GM12878 (cell line): ENCODE measurements around the gene SGCD. TPM values are rescaled to one million over a fixed set of nuclear protein-coding genes. Genes with fewer than 3 reads are reported as not detected.

Experiments
- ATAC-seq: fragments of 200-7000 bp; cut with Tn5 transposase; 3 replicates; pipeline ENCODE4 v1.9.1; 2020; ENCODE audit warnings: mild to moderate bottlenecking, moderate library complexity
- BruUV-seq: library from RNA; stranded (reverse); fragments of 400-500 nt; replicated peaks from 2 replicates; lab custom pipeline; 2021; lab: Mats Ljungman, UMichigan
- CTCF ChIA-PET: fragments of 300-600 bp; sonication (Branson Sonifier 250); formaldehyde crosslinking; extraction: SDS; loops from one replicate; lab custom pipeline; 2021; ENCODE audit warnings: inconsistent platforms; lab: Yijun Ruan, JAX
- POLR2A ChIA-PET: fragments of 350-600 bp; formaldehyde crosslinking; extraction: SDS; loops from one replicate; lab custom pipeline; 2021; ENCODE audit warnings: inconsistent platforms; lab: Charles Lee
- RAD21 ChIA-PET: fragments of 300-600 bp; sonication (Branson Sonifier 250); formaldehyde crosslinking; loops from one replicate; lab custom pipeline; 2023; ENCODE audit warnings: antibody characterized with exemption; ENCODE audit not compliant: unreplicated experiment; lab: Charles Lee
- SMC1A ChIA-PET: fragments of 300-600 bp; sonication (Branson Sonifier 250); formaldehyde crosslinking; loops from one replicate; lab custom pipeline; 2023; ENCODE audit not compliant: unreplicated experiment, uncharacterized antibody; lab: Charles Lee
- DNase-seq: peaks from one replicate; pipeline ENCODE4 v3.0.0-alpha.2; 2011; ENCODE audit warnings: low read depth, low spot score
- FAIRE-seq: peaks from 3 replicates; lab custom pipeline; 2011; peaks lifted over from hg19 to GRCh38; lab: Jason Lieb, UNC
- H2AFZ ChIP-seq: 2 replicates; pipeline ENCODE4 v1.6.0; 2011; ENCODE audit warnings: low read depth, low read length, control low read depth; ENCODE audit not compliant: control insufficient read depth
- H3K27ac ChIP-seq: 2 replicates; pipeline ENCODE4 v1.5.1; 2011; ENCODE audit warnings: control low read depth; ENCODE audit not compliant: control insufficient read depth, insufficient read depth
- H3K27me3 ChIP-seq, 2 experiments: replicated peaks in 1 of 2; 2 replicates each; pipeline versions ENCODE4 v1.6.0 to v1.6.1; 2011; ENCODE audit warnings: low read length in 1 of 2; ENCODE audit not compliant: control insufficient read depth in 2 of 2, insufficient read depth in 2 of 2
- H3K36me3 ChIP-seq, 2 experiments: 2 replicates each; pipeline ENCODE4 v1.5.1; 2011; ENCODE audit warnings: low read length in 1 of 2; ENCODE audit not compliant: control insufficient read depth in 2 of 2, insufficient read depth in 2 of 2
- H3K4me1 ChIP-seq: 2 replicates; pipeline ENCODE4 v1.6.1; 2011; ENCODE audit warnings: mild to moderate bottlenecking, low read length, moderate library complexity, mixed read lengths; ENCODE audit not compliant: control insufficient read depth, insufficient read depth
- H3K4me2 ChIP-seq: 2 replicates; pipeline ENCODE4 v1.6.0; 2011; ENCODE audit warnings: control low read depth; ENCODE audit not compliant: control insufficient read depth, insufficient read depth
- H3K4me3 ChIP-seq: fragments of 200-600 bp; sonication (generic); 2 replicates; pipeline ENCODE4 v1.5.1; 2016
- H3K79me2 ChIP-seq: 2 replicates; pipeline ENCODE4 v1.6.0; 2011; ENCODE audit warnings: low read length; ENCODE audit not compliant: control insufficient read depth, insufficient read depth
- H3K9ac ChIP-seq: 2 replicates; pipeline ENCODE4 v1.8.0; 2011; ENCODE audit warnings: low read length, control low read depth, mixed read lengths; ENCODE audit not compliant: control insufficient read depth, insufficient read depth
- H3K9me3 ChIP-seq: replicated peaks from 3 replicates; pipeline ENCODE4 v1.5.1; 2011; ENCODE audit warnings: mild to moderate bottlenecking, low read length; ENCODE audit not compliant: control insufficient read depth, insufficient read depth
- H4K20me1 ChIP-seq: 2 replicates; pipeline ENCODE4 v1.6.0; 2011; ENCODE audit not compliant: control insufficient read depth, insufficient read depth
- FOXK2 ChIP-seq: fragments of 450-650 bp; IDR thresholded peaks from 2 replicates; pipeline ENCODE4 v1.6.1; 2017; ENCODE audit warnings: mild to moderate bottlenecking, moderate library complexity
- IKZF2 ChIP-seq, 2 experiments: fragments of 450-650 bp; IDR thresholded peaks; 2 replicates each; pipeline ENCODE4 v1.6.1; 2017; ENCODE audit warnings: mild to moderate bottlenecking in 2 of 2, moderate library complexity in 2 of 2
- PRDM15 ChIP-seq: fragments of 450-650 bp; formaldehyde crosslinking; IDR thresholded peaks from 2 replicates; pipeline ENCODE4 v1.4.0; 2020; ENCODE audit warnings: mild to moderate bottlenecking, moderate library complexity
- RFX5 ChIP-seq: IDR thresholded peaks from 2 replicates; pipeline ENCODE4 v1.6.1; 2011; ENCODE audit warnings: low read depth, low read length, improper control_type of control experiment
- SIN3A ChIP-seq: IDR thresholded peaks from 2 replicates; pipeline ENCODE4 v1.6.1; 2012; ENCODE audit warnings: low read depth, low read length, improper control_type of control experiment
- SKIL ChIP-seq: fragments of 450-650 bp; IDR thresholded peaks from 2 replicates; pipeline ENCODE4 v1.6.1; 2017; ENCODE audit warnings: mild to moderate bottlenecking, low read depth, inconsistent platforms; ENCODE audit not compliant: poor library complexity, severe bottlenecking
- ZNF207 ChIP-seq: fragments of 450-650 bp; IDR thresholded peaks from 2 replicates; pipeline ENCODE4 v1.6.1; 2014; ENCODE audit warnings: antibody characterized with exemption, mild to moderate bottlenecking, borderline replicate concordance
- ZNF217 ChIP-seq: fragments of 450-650 bp; IDR thresholded peaks from 2 replicates; pipeline ENCODE4 v1.6.1; 2017; ENCODE audit warnings: antibody characterized with exemption, mild to moderate bottlenecking
- ZNF687 ChIP-seq: fragments of 450-650 bp; IDR thresholded peaks from 2 replicates; pipeline ENCODE4 v1.6.1; 2017; ENCODE audit warnings: mild to moderate bottlenecking, moderate library complexity
- WGBS: methylation state at CpG from one replicate; pipeline ENCODE4 v1.1.6; 2016; ENCODE audit warnings: low lambda C conversion rate; ENCODE audit not compliant: insufficient replicate concordance, insufficient coverage; ENCODE audit errors: missing lambda C conversion rate; 5-methylcytosine and 5-hydroxymethylcytosine counted together
- in situ Hi-C: fragments of 300-500 bp; cut with MboI; formaldehyde crosslinking; loops from 9 replicates; pipeline ENCODE4 v1.14.3; 2018; ENCODE audit warnings: mixed read lengths
- intact Hi-C: fragments of 100-400 bp; cut with micrococcal nuclease; formaldehyde crosslinking; loops from one replicate; pipeline ENCODE4 v1.14.2; 2022; ENCODE audit not compliant: unreplicated experiment
- polyA plus RNA-seq, 11 experiments: library from polyadenylated mRNA; depleted of rRNA in 4 of 11; unstranded in 6 of 11; stranded (reverse) in 5 of 11; fragments of >200 nt; fragmentation: Nextera tagmentation in 4 of 11; fragmentation: Illumina TruSeq in 1 of 11; extraction: Ambion mirVana in 4 of 11; extraction: Trizol in 1 of 11; gene quantifications; 1 replicate in 1 of 11; 2 replicates in 10 of 11; pipeline versions ENCODE4 v1.2.1 to v1.2.3, GENCODE V29; 2011 to 2016; ENCODE audit warnings: inconsistent platforms in 2 of 11, missing spikeins in 2 of 11, low read depth in 1 of 11
- total RNA-seq, 4 experiments: library from RNA; depleted of rRNA in 3 of 4; stranded (reverse); fragments of >200 nt in 3 of 4; fragmentation: Illumina TruSeq in 1 of 4; extraction: Trizol in 1 of 4; gene quantifications; 2 replicates each; pipeline versions ENCODE4 v1.2.1 to v1.2.3, GENCODE V29; 2013 to 2021

SGCD gene
- total and polyA plus RNA-seq, 10 of the 15 experiments (the other 5 are each of a cell fraction or from before 2014, with no cell fraction given): 0.06 TPM; not detected in 9

- TF ChIP-seq PRDM15 (no peak), FOXK2 (no peak), RFX5 (no peak)
Observed at GRCh38 chr5:156350256-156350655, 23.3 kb downstream of the SGCD start (continued).

GRCh38 chr5:156351423-156351822 lies 24.5 kb downstream of the SGCD start:
- no peaks in the 10 kb centered on the region for H3K27me3 ChIP-seq
- no peak overlapping the region for H3K27ac ChIP-seq
- intact Hi-C loops (no loop called here), in situ Hi-C loops (no loop called here)
- ChIA-PET CTCF (no interaction called here), RAD21 (no interaction called here), POLR2A (no interaction called here), SMC1A (interaction anchor here (1.4 kb wide), 1 partner anchor 51 kb away, joined by 4 read pairs; no protein-coding TSS in a partner anchor)
- no peaks in the 10 kb centered on the region for H3K36me3 ChIP-seq
- DNase-seq (no peak), FAIRE-seq (no peak), ATAC-seq (no peak)
- no peak overlapping the region for H3K9ac ChIP-seq
- no TSS peak for BruUV-seq
- no peaks in the 10 kb centered on the region for H4K20me1 ChIP-seq
- 40% methylated on average over 4 of the region's 4 CpGs for whole genome bisulfite sequencing
- no peaks in the 10 kb centered on the region for H3K79me2 ChIP-seq
- H3K4me3 ChIP-seq: no peak overlapping the region
- no peaks in the 10 kb centered on the region for H3K4me1 ChIP-seq
- no peak overlapping the region for H3K4me2 ChIP-seq
- no peak overlapping the region for H2AFZ ChIP-seq
- no peaks in the 10 kb centered on the region for H3K9me3 ChIP-seq
- no peak for TF ChIP-seq IKZF2 (IDR thresholded peaks at IDR 0.05)
- no peak for TF ChIP-seq ZNF687
- no peak for TF ChIP-seq ZNF207
- no peak for TF ChIP-seq SIN3A
- no peak for TF ChIP-seq SKIL
- TF ChIP-seq ZNF217: no peak
- no peak for TF ChIP-seq PRDM15
